GM19463 (cell line): Measurements from ENCODE around the gene RNASEH1.
A peak's percentile ranks its signal among the peaks of the same experiment; 100 is the strongest.

ENCODE experiments used
- ATAC-seq: cut with Tn5 transposase; IDR thresholded peaks from one replicate; pipeline ENCODE4 v1.9.1; 2021; ENCODE audit warnings: mild to moderate bottlenecking, moderate library complexity; ENCODE audit not compliant: unreplicated experiment

The RNASEH1 gene

GRCh38 chr2:3563521-3563976 lies 5.4 kb upstream of the RNASEH1 start:
- peak; percentile 53 for ATAC-seq

GRCh38 chr2:3557639-3558204 lies 411 bp downstream of the RNASEH1 start:
- ATAC-seq, result peak; percentile 11

- no peak for ATAC-seq
These were observed 4.2 kb downstream of the RNASEH1 start for GRCh38 chr2:3553946-3554345.

GRCh38 chr2:3547915-3548314 lies 10.2 kb downstream of the RNASEH1 start:
- ATAC-seq, result no peak

- ATAC-seq, result no peak
These were observed 12.2 kb downstream of the RNASEH1 start for GRCh38 chr2:3545788-3546478.

GRCh38 chr2:3543023-3543683 lies 15.0 kb downstream of the RNASEH1 start:
- ATAC-seq, result no peak

- ATAC-seq, result no peak
These were observed 16.0 kb downstream of the RNASEH1 start for GRCh38 chr2:3542107-3542506.

- ATAC-seq, result no peak
These were observed 18.3 kb downstream of the RNASEH1 start for GRCh38 chr2:3539836-3540235.

- no peak for ATAC-seq
These were observed 21.2 kb downstream of the RNASEH1 start for GRCh38 chr2:3536682-3537632.

- ATAC-seq, result no peak
These were observed 22.1 kb downstream of the RNASEH1 start for GRCh38 chr2:3535794-3536681.

- ATAC-seq, result no peak
These were observed 22.7 kb downstream of the RNASEH1 start for GRCh38 chr2:3535467-3535793.

GRCh38 chr2:3534251-3534814 lies 23.8 kb downstream of the RNASEH1 start:
- ATAC-seq, result no peak

- ATAC-seq, result no peak
These were observed 24.3 kb downstream of the RNASEH1 start for GRCh38 chr2:3533836-3534235.

GRCh38 chr2:3532941-3533340 lies 25.2 kb downstream of the RNASEH1 start:
- no peak for ATAC-seq

- no peak for ATAC-seq
These were observed 28.7 kb downstream of the RNASEH1 start for GRCh38 chr2:3529316-3530025.

GRCh38 chr2:3527886-3528785 lies 30.0 kb downstream of the RNASEH1 start:
- no peak for ATAC-seq

- no peak for ATAC-seq
These were observed 31.3 kb downstream of the RNASEH1 start for GRCh38 chr2:3526871-3527270.

- ATAC-seq, result no peak
These were observed 34.5 kb downstream of the RNASEH1 start for GRCh38 chr2:3523551-3524041.
